Measurements from ENCODE around the gene GZMA.
"Not testable (repeated sequence)": the region's sequence is repeated elsewhere in the genome, so short reads cannot be mapped to it uniquely, and the experiment has no call there.

The GZMA gene

DNA sequence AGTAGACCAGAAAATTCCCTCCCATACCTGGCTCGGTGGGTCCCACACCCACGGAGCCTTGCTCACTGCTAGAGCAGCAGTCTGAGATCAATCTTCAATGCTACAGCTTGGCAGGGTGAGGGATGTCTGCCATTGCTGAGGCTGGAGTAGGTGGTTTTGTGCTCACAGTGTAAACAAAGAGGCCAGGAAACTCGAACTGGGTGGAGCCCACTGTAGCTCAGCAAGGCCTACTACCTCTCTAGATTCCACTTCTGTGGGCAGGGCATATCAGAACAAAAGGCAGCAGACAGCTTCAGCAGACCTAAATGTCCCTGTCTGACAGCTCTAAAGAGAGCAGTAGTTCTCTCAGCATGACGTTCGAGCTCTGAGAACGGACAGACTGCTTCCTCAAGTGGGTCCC lies 5.6 kb upstream of the GZMA start:
- peaks cover 18% of the 10 kb centered on the region for H3K36me3 Mint-ChIP-seq (ENCODE audit: low read depth)
- peaks cover 72% of the 10 kb centered on the region for H3K4me1 Mint-ChIP-seq (ENCODE audit: low read depth)
- H3K27me3 Mint-ChIP-seq: no peaks in the 10 kb centered on the region
- no peak overlapping the region for H3K4me3 Mint-ChIP-seq
- peak overlapping the region; percentile 27 for H3K27ac Mint-ChIP-seq
- no peak for DNase-seq
- H3K9me3 Mint-ChIP-seq: peaks cover 27% of the 10 kb centered on the region

DNA sequence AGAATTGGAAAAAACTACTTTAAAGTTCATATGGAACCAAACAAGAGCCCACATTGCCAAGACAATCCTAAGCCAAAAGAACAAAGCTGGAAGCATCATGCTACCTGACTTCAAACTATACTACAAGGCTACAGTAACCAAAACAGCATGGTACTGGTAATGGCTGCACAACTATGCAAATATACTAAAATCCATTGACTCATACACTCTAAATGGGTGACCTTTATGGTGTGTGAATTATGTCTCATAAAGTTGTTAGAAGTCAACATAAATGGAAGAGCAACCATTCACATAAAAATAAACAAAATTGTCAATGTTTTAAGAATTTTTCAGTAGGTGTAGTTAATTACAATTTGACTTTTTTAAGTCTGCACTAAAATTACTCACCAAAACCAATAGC lies 1.3 kb upstream of the GZMA start:
- H3K27ac Mint-ChIP-seq, H3K4me3 Mint-ChIP-seq, DNase-seq, H3K27me3 Mint-ChIP-seq: not testable (repeated sequence)
- Mint-ChIP-seq H3K9me3 (peaks cover 27% of the 10 kb centered on the region), H3K4me1 (ENCODE audit: low read depth) (peaks cover 81% of the 10 kb centered on the region), H3K36me3 (ENCODE audit: low read depth) (peaks cover 18% of the 10 kb centered on the region)

DNA sequence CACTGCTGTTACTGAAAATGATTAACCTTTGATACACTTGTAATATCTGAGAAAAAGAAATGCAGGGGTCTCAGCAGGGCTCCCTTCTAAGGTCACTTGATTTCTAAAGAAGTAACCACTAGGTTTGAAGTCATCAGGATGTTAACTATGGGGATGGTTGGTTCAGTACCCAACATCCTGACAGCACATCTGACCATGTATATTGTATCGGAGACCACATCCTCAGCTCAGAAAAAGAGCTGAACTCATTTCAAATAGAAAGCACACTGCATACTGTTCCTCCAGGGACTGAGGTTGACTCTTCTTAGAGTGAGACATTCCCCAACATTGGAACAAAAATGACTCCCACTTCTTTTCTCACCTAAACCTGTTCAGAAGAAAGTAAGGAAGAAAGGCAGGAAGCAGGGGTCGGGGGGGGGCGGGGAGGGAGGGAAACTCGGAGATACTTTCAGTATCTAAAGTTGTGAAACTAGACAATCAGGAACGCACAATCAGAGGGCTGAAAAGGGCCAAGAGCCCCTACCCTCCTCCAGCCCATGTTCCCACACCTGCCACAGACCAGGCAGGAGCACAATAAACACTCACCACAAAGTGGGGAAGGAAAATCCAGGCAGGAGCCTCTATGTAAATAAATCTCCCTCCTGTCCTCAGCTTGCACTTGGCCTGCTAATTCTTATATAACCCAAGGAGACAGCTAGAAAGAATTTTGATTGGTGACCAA lies 730 bp upstream of the GZMA start:
- Mint-ChIP-seq H3K9me3 (peaks cover 23% of the 10 kb centered on the region), H3K4me3 (peak overlapping the region; percentile 38), H3K27ac (peak overlapping the region; percentile 79), H3K4me1 (ENCODE audit: low read depth) (peaks cover 77% of the 10 kb centered on the region), H3K36me3 (ENCODE audit: low read depth) (peaks cover 18% of the 10 kb centered on the region), H3K27me3 (no peaks in the 10 kb centered on the region)
- no peak for DNase-seq

DNA sequence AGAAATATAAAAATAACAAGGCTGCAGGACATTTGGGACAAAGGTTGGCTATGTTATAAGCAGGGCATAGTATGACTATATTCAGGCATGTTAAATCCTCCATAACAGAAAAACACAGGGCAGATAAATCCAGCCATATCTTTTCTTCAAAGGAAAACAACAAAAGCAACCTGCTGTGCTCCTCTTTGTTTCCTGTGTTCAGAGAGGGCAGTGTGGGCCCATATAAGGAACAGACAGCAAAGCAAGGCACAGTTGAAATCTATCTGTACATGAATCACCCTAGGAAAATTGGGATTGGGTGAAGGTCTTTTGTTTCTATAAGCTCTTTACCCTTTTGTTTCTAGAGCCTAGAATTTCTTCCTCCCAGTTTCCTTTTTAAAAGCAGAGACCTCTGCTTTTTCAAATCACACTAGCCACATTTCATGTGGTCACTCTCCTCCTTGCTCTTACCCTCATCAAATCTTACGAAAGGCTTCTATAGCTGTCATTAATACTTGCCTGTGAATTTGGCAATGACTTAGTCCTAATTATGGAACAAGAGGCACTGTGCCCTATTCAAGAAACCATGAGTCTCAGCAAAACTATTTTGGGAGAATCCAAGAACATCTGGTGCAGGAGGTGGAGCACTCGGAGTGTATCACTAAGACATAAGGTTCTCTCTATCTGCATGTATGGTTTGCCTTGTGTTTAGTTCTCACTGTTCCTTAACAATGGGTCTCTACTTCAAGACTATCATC lies 1.8 kb downstream of the GZMA start:
- Mint-ChIP-seq H3K27ac (peak overlapping the region; percentile 44), H3K9me3 (peaks cover 8% of the 10 kb centered on the region), H3K36me3 (ENCODE audit: low read depth) (peaks cover 6% of the 10 kb centered on the region), H3K4me1 (ENCODE audit: low read depth) (peaks cover 61% of the 10 kb centered on the region), H3K27me3 (no peaks in the 10 kb centered on the region), H3K4me3 (peak overlapping the region; percentile 15)
- no peak for DNase-seq

DNA sequence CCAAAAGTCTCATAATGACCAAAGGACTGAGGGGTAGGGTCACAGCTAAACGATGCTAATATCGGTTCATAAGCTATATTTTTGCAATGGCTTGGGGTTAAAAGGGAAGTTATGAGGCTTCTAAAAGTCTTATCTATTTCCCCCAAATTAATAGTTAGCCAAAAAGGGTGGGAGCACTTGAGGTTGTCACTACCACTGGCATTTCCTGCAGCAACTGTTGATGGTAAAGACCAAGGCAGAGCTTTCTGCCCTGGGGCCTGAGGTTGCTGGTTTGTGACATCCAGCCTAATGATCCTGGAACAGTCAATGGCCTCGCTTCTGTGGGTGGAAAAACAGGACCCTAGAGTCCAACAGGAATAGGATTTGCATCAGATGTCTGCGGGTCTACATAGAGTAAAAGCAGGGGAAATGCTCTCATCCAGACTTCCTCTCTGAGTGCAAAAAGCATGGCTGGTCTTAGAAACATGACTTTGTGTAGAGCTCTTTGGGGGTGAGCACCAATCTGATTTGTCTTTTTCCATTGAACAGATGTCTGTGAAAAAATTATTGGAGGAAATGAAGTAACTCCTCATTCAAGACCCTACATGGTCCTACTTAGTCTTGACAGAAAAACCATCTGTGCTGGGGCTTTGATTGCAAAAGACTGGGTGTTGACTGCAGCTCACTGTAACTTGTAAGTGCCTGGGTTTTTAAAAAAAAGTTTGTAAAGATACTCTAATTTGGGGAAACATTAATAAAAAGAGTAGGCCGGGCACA lies 2.7 kb downstream of the GZMA start:
- no peak for DNase-seq
- Mint-ChIP-seq H3K27ac (peak overlapping the region; percentile 38), H3K27me3 (no peaks in the 10 kb centered on the region), H3K9me3 (peaks cover 4% of the 10 kb centered on the region), H3K36me3 (ENCODE audit: low read depth) (peaks cover 6% of the 10 kb centered on the region), H3K4me3 (peak overlapping the region; percentile 32), H3K4me1 (ENCODE audit: low read depth) (peaks cover 57% of the 10 kb centered on the region)

DNA sequence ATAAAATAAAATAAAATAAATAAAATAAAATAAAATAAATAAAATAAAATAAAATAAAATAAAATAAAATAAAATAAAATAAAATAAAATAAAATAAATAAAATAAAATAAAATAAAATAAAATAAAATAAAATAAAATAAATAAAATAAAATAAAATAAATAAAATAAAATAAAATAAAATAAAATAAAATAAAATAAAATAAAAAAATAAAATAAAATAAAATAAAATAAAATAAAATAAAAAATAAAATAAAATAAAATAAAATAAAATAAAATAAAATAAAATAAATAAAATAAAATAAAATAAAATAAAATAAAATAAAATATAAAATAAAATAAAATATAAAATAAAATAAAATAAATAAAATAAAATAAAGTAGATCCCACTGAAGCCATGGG lies 3.5 kb downstream of the GZMA start:
- H3K36me3 Mint-ChIP-seq (ENCODE audit: low read depth); DNase-seq; H3K4me3 Mint-ChIP-seq; H3K27ac Mint-ChIP-seq; H3K27me3 Mint-ChIP-seq; H3K9me3 Mint-ChIP-seq: not testable (repeated sequence)
- peaks cover 49% of the 10 kb centered on the region for H3K4me1 Mint-ChIP-seq (ENCODE audit: low read depth)

DNA sequence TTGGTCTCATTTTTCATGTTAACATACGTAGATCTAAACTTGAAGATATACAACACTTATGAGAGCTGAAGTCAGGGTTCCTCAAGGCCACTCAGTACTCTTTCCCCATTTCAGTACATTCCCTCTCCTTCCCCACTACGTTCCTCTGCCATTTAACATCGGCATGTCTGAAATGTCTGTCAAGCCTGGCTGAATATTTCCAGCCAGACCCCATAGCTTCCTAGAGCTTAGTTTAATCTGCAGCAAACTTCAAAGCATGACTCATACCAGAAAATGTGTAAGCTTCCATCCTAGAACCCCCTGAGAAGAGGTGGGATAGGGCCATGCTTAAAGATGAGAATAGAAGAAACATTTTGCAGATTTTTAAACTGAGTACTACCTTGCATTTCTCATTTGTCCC lies 6.2 kb downstream of the GZMA start:
- peaks cover 37% of the 10 kb centered on the region for H3K4me1 Mint-ChIP-seq (ENCODE audit: low read depth)
- DNase-seq: no peak
- no peak overlapping the region for H3K4me3 Mint-ChIP-seq
- peaks cover 6% of the 10 kb centered on the region for H3K36me3 Mint-ChIP-seq (ENCODE audit: low read depth)
- H3K9me3 Mint-ChIP-seq: no peaks in the 10 kb centered on the region
- H3K27ac Mint-ChIP-seq: no peak overlapping the region
- no peaks in the 10 kb centered on the region for H3K27me3 Mint-ChIP-seq

DNA sequence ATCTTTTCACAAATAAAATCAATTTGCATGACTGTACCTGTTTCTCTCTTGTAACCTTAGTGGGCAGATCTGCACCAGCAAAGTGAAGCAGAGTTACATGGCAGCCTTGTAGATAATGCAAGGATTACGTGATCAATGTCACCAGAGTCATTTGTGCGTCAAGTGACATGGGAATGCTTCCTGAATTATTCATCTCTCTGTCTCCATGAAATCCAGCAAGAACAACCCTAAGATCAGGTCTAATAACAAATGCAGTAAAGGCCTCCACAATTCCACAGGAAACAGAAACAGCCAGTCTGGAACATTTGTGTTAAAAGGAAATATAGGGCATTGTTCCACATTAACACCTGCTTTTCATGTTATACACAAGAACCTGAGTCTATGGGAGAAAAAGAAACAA lies 7.8 kb downstream of the GZMA start:
- no peak for DNase-seq
- no peaks in the 10 kb centered on the region for H3K27me3 Mint-ChIP-seq

DNA sequence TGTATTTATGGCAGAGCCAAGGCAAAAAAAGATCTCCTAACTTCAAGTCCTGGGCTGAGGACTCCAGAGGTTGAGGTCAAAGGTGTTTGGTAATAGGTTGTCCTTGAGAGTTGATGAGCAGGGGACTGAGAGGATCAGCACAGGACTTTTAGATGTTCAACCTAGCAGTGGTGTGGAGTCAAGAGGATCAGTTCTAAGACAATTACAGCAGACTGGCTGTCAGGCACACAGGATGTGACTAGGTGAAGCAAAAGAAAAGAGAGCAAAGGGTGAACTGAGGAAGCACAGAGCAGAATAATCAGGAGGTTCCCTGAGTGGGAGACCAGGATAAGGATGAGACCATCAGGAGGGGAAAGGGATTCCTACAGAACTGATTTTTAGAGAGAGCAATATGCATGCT lies 10.9 kb downstream of the GZMA start:
- no peaks in the 10 kb centered on the region for H3K9me3 Mint-ChIP-seq
- H3K4me1 Mint-ChIP-seq (ENCODE audit: low read depth): peaks cover 18% of the 10 kb centered on the region
- H3K4me3 Mint-ChIP-seq: no peak overlapping the region
- peaks cover 6% of the 10 kb centered on the region for H3K36me3 Mint-ChIP-seq (ENCODE audit: low read depth)
- H3K27me3 Mint-ChIP-seq: no peaks in the 10 kb centered on the region
- no peak overlapping the region for H3K27ac Mint-ChIP-seq
- no peak for DNase-seq

More for the DNA sequence above, 7.8 kb downstream of the GZMA start:
- Mint-ChIP-seq H3K4me3 (no peak overlapping the region), H3K36me3 (ENCODE audit: low read depth) (peaks cover 6% of the 10 kb centered on the region), H3K9me3 (no peaks in the 10 kb centered on the region), H3K4me1 (ENCODE audit: low read depth) (peaks cover 26% of the 10 kb centered on the region), H3K27ac (no peak overlapping the region)

DNA sequence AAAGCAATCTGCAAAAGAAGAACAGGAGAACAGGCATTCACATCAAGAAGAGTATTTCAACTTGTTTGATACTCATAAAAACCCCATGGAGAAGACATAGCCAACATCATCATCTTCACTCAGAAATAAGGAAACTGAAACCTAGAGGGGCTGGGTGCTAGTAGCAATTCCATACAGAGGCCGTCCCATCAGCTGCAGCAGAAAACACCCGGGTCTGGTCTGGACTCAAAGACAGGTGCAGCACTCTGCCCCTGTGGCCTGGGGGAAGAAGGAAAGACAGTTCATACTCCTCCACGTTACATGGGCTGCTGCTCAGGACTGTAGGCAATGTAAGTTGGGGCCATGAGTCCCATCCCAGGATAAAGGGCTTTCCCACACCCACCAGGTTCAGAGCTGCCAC lies 11.6 kb downstream of the GZMA start:
- Mint-ChIP-seq H3K27ac (no peak overlapping the region), H3K4me3 (no peak overlapping the region)

DNA sequence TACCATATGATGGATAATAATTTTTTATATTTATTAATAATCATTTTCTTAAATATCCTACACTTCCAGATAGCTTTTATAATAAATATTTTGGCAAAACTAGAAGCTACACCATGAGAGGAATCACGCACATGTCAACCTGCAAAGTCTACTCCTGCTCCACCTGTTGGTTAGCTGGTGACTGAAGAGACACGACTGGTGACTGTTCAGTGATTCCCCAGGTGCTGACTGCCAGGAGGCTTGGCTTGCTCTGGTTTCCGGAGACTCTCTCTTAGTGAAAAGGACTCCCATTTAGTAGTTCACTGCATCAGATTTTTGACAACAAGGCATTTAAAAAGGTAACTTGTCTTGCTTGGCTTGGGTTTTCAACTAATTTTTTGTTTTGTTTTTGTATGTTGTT lies 20.9 kb downstream of the GZMA start:
- Mint-ChIP-seq H3K4me1 (ENCODE audit: low read depth) (no peaks in the 10 kb centered on the region), H3K9me3 (no peaks in the 10 kb centered on the region), H3K27ac (no peak overlapping the region), H3K4me3 (no peak overlapping the region), H3K36me3 (ENCODE audit: low read depth) (no peaks in the 10 kb centered on the region), H3K27me3 (no peaks in the 10 kb centered on the region)
- no peak for DNase-seq

More for the DNA sequence above, 11.6 kb downstream of the GZMA start:
- Mint-ChIP-seq H3K9me3 (no peaks in the 10 kb centered on the region), H3K4me1 (ENCODE audit: low read depth) (peaks cover 17% of the 10 kb centered on the region), H3K27me3 (no peaks in the 10 kb centered on the region), H3K36me3 (ENCODE audit: low read depth) (peaks cover 6% of the 10 kb centered on the region)
- no peak for DNase-seq

DNA sequence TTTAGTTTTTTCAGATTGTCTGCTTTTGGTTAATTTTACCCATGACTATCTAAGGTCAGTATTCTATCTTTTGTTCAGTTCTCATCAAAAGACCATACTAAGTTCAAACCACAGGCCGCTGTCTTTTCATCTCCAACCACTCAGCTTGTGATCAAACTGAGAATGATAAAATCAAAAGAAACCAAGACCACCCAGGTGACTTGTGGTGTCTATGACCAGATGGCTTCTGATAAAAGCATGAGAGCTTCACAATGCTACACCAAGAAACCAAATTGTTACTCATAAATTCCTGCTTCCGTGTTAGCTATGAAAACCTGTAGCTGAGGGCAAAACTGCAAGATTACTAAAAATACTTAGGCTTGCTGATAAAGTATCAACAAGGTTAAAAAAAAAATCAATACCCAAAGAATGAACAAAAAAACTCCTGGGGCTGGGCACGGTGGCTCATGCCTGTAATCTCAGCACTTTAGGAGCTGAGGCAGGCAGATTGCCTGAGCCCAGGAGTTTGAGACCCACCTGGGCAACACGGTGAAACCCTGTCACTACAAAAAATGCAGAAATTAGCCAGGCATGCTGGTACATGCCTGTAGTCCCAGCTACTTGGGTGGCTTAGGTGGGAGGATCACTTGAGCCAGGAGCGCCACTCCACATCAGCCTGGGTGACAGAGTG lies 31.7 kb downstream of the GZMA start:
- DNase-seq: no peak
- Mint-ChIP-seq H3K27ac (peak overlapping the region; percentile 63), H3K36me3 (ENCODE audit: low read depth) (peaks cover 2% of the 10 kb centered on the region), H3K27me3 (no peaks in the 10 kb centered on the region), H3K9me3 (peaks cover 18% of the 10 kb centered on the region), H3K4me1 (ENCODE audit: low read depth) (peaks cover 17% of the 10 kb centered on the region), H3K4me3 (peak overlapping the region; percentile 31)

DNA sequence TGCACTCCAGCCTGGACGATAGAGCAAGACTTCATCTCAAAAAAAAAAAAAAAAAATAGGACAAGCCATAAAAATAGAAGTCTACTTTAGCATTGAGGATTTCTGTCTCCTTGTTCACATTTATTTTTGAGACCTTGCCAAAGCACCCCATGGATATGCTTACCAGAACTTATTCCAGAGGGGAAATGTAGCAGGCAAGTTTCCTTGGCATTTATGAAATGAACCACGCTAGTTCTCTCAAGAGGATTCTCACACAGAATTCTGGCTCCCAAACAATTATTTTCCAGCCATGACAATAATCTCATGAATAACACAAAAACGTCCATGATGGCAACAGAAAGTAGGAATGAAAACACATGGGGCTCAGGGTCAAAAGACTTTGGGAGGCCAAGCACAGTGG lies 34.1 kb downstream of the GZMA start:
- H3K36me3 Mint-ChIP-seq (ENCODE audit: low read depth): no peaks in the 10 kb centered on the region
- DNase-seq: no peak
- H3K27me3 Mint-ChIP-seq: no peaks in the 10 kb centered on the region
- peaks cover 27% of the 10 kb centered on the region for H3K4me1 Mint-ChIP-seq (ENCODE audit: low read depth)
- H3K9me3 Mint-ChIP-seq: peaks cover 4% of the 10 kb centered on the region
- H3K27ac Mint-ChIP-seq: no peak overlapping the region
- no peak overlapping the region for H3K4me3 Mint-ChIP-seq

DNA sequence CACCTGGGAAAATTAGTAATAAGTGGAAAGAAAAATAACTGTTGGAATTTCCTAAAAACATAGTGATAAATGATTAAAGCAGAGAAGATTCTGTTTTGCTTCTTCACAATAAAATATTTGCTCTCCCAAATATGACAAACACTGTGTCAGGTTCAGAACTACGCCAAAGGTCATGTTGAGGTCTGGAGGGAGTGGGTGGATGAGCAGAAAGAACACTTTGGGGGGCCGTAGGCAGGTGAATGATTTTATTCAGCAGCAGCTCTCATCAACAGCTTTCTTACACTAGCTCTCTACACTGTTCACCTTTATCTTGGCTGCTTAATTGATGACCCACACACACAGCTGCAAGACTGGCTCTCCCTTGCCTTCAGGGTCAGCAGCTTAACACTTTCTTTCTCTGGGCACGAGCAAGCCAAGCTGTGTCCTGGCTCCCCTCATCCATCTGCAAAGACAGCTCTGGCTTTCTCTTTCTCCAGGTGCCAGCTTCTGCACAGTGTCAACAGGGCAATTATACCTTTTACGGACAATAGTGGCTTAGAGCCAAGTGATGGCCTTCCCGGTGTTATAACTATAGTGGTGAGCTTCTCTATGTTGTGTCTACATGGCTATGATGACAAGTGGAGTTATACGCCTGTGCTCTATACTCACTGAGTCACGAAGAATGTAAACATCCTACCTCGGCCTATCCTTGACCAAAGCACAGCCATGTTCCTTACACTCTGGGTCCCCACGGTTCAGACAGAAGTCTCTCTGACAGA lies 38.6 kb downstream of the GZMA start:
- Mint-ChIP-seq H3K27ac (no peak overlapping the region), H3K27me3 (peaks cover 4% of the 10 kb centered on the region), H3K36me3 (ENCODE audit: low read depth) (no peaks in the 10 kb centered on the region), H3K4me3 (no peak overlapping the region), H3K4me1 (ENCODE audit: low read depth) (peaks cover 23% of the 10 kb centered on the region), H3K9me3 (no peaks in the 10 kb centered on the region)
- DNase-seq: no peak
